Measurements from ENCODE around the gene VSIG10. TPM values are rescaled to one million over a fixed set of nuclear protein-coding genes. Genes with fewer than 3 reads are reported as not detected.

VSIG10 gene
- total RNA-seq, 1 donor from 2014 or later = 12.0 TPM

GRCh38 chr12:118055144-118055557, 48.7 kb downstream of the VSIG10 start:
- Histone ChIP-seq H3K9ac (ENCODE audit: low read length) (no peak overlapping the region), H3K27me3 (ENCODE audit: insufficient read depth, low read length) (no peaks in the 10 kb centered on the region), H2AFZ (ENCODE audit: low read depth, low read length) (no peak overlapping the region), H3K4me1 (ENCODE audit: insufficient read depth, low read length) (peaks cover 37% of the 10 kb centered on the region), H3K27ac (ENCODE audit: low read depth, low read length) (no peak overlapping the region), H3K4me3 (ENCODE audit: insufficient read depth, low read depth, low read length) (no peak overlapping the region), H3K79me2 (ENCODE audit: insufficient read depth, low read length) (peaks cover 79% of the 10 kb centered on the region), H3K4me2 (ENCODE audit: low read length) (no peak overlapping the region), H3K36me3 (ENCODE audit: insufficient read depth, low read length) (no peaks in the 10 kb centered on the region), H4K20me1 (ENCODE audit: insufficient read depth, low read length) (peaks cover 27% of the 10 kb centered on the region), H3K9me3 (ENCODE audit: insufficient read depth, low read depth, low read length) (no peaks in the 10 kb centered on the region)
- peaks cover 33% of the 10 kb centered on the region for H3K4me1 Mint-ChIP-seq (ENCODE audit: low read depth, unreplicated experiment)
- no peaks in the 10 kb centered on the region for H3K9me3 Mint-ChIP-seq (ENCODE audit: unreplicated experiment)
- H3K4me3 Mint-ChIP-seq (ENCODE audit: unreplicated experiment) = no peak overlapping the region
- H3K27ac Mint-ChIP-seq (ENCODE audit: unreplicated experiment) = no peak overlapping the region
- DNase-seq (ENCODE audit: low read depth) = no peak
- FAIRE-seq = no peak
- H3K36me3 Mint-ChIP-seq (ENCODE audit: low read depth, unreplicated experiment) = peaks cover 20% of the 10 kb centered on the region
- no peaks in the 10 kb centered on the region for H3K27me3 Mint-ChIP-seq (ENCODE audit: low read depth, unreplicated experiment)
- TF ChIP-seq EZH2 (IDR thresholded peaks at IDR 0.05; ENCODE audit: insufficient read depth, low read length) = no peak
- peak; percentile 54 for TF ChIP-seq CTCF (IDR thresholded peaks at IDR 0.05; ENCODE audit: insufficient read depth, low read depth, low read length)

GRCh38 chr12:118053071-118053985, 50.5 kb downstream of the VSIG10 start:
- H3K4me2 ChIP-seq (ENCODE audit: low read length) = peak overlapping the region; percentile 71
- Mint-ChIP-seq H3K27me3 (ENCODE audit: low read depth, unreplicated experiment) (no peaks in the 10 kb centered on the region), H3K4me3 (ENCODE audit: unreplicated experiment) (no peak overlapping the region), H3K36me3 (ENCODE audit: low read depth, unreplicated experiment) (peaks cover 18% of the 10 kb centered on the region), H3K4me1 (ENCODE audit: low read depth, unreplicated experiment) (peaks cover 25% of the 10 kb centered on the region), H3K27ac (ENCODE audit: unreplicated experiment) (peak overlapping the region; percentile 70), H3K9me3 (ENCODE audit: unreplicated experiment) (no peaks in the 10 kb centered on the region)
- H2AFZ ChIP-seq (ENCODE audit: low read depth, low read length) = no peak overlapping the region
- H3K79me2 ChIP-seq (ENCODE audit: insufficient read depth, low read length) = peaks cover 78% of the 10 kb centered on the region
- TF ChIP-seq CTCF (IDR thresholded peaks at IDR 0.05; ENCODE audit: insufficient read depth, low read depth, low read length) (no peak), EZH2 (IDR thresholded peaks at IDR 0.05; ENCODE audit: insufficient read depth, low read length) (no peak)
- H3K4me1 ChIP-seq (ENCODE audit: insufficient read depth, low read length) = peaks cover 22% of the 10 kb centered on the region
- no peaks in the 10 kb centered on the region for H3K36me3 ChIP-seq (ENCODE audit: insufficient read depth, low read length)
- no peaks in the 10 kb centered on the region for H3K27me3 ChIP-seq (ENCODE audit: insufficient read depth, low read length)
- H3K4me3 ChIP-seq (ENCODE audit: insufficient read depth, low read depth, low read length) = no peak overlapping the region
- no peak for FAIRE-seq
- H3K9me3 ChIP-seq (ENCODE audit: insufficient read depth, low read depth, low read length) = no peaks in the 10 kb centered on the region
- peaks cover 30% of the 10 kb centered on the region for H4K20me1 ChIP-seq (ENCODE audit: insufficient read depth, low read length)
- no peak for DNase-seq (ENCODE audit: low read depth)
- H3K27ac ChIP-seq (ENCODE audit: low read depth, low read length) = peak overlapping the region; percentile 86
- H3K9ac ChIP-seq (ENCODE audit: low read length) = peak overlapping the region; percentile 59
